ENCODE data around the gene NFE2. TPM values are rescaled to one million over a fixed set of nuclear protein-coding genes. Genes with fewer than 3 reads are reported as not detected.

NFE2 gene
- total RNA-seq, 1 experiment from 2014 or later: 2.4 TPM

- ATAC-seq: no peak
Observed at GRCh38 chr12:54262403-54262925, 38.4 kb downstream of the NFE2 start.

DNA sequence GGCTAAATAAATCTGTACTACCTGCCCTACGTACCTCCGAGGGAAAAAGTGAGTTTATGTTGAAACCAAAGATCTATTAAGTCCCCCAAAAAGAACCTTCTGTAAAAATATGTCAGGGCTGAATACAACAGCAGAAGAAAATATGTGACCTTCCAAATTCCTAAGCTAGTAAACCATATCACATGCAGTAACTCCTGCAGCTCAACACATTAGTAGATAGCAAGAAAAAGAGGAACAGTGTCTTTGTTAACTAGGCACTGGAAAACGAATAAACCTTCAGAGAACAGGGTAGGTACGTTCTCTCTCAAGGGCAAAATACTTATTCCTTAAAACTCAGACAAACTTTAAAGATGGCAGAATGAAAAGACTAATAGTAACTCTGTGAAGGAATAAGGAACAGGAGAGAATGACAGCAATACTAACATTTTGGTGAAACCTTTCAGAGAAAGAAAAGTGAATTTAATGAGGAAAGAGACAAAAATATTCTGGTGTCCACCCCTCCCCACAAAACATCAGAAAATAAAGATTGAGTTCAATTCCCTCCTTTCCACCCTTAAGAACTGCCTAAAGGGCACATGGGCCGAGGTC lies 38.9 kb downstream of the NFE2 start:
- no peak overlapping the region; the same call in 1 of the 2 replicates for H3K4me3 Mint-ChIP-seq
- TF ChIP-seq MYBL2 (CRISPR knock-in tag; IDR thresholded peaks at IDR 0.05) (no peak), SOX15 (CRISPR knock-in tag; IDR thresholded peaks at IDR 0.05) (no peak), STAT6 (CRISPR knock-in tag; conservative IDR thresholded peaks at IDR 0.05; ENCODE audit: low read depth) (no peak), JUN (CRISPR knock-in tag; IDR thresholded peaks at IDR 0.05) (no peak), ZNF317 (CRISPR knock-in tag; IDR thresholded peaks at IDR 0.05; ENCODE audit: borderline replicate concordance, low read depth) (no peak), ESRRA (CRISPR knock-in tag; IDR thresholded peaks at IDR 0.05; ENCODE audit: borderline replicate concordance) (no peak), ZNF396 (CRISPR knock-in tag; IDR thresholded peaks at IDR 0.05; ENCODE audit: borderline replicate concordance) (no peak), ERG (CRISPR knock-in tag; IDR thresholded peaks at IDR 0.05) (no peak), NFATC4 (CRISPR knock-in tag; IDR thresholded peaks at IDR 0.05) (no peak), HMGXB4 (CRISPR knock-in tag; IDR thresholded peaks at IDR 0.05) (no peak), MXD4 (CRISPR knock-in tag; IDR thresholded peaks at IDR 0.05; ENCODE audit: borderline replicate concordance) (no peak), USF1 (CRISPR knock-in tag; IDR thresholded peaks at IDR 0.05) (no peak)
- TF ChIP-seq, protein P1, sequence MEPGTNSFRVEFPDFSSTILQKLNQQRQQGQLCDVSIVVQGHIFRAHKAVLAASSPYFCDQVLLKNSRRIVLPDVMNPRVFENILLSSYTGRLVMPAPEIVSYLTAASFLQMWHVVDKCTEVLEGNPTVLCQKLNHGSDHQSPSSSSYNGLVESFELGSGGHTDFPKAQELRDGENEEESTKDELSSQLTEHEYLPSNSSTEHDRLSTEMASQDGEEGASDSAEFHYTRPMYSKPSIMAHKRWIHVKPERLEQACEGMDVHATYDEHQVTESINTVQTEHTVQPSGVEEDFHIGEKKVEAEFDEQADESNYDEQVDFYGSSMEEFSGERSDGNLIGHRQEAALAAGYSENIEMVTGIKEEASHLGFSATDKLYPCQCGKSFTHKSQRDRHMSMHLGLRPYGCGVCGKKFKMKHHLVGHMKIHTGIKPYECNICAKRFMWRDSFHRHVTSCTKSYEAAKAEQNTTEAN (CRISPR knock-in tag; IDR thresholded peaks at IDR 0.05): no peak
- TF ChIP-seq, protein P2, sequence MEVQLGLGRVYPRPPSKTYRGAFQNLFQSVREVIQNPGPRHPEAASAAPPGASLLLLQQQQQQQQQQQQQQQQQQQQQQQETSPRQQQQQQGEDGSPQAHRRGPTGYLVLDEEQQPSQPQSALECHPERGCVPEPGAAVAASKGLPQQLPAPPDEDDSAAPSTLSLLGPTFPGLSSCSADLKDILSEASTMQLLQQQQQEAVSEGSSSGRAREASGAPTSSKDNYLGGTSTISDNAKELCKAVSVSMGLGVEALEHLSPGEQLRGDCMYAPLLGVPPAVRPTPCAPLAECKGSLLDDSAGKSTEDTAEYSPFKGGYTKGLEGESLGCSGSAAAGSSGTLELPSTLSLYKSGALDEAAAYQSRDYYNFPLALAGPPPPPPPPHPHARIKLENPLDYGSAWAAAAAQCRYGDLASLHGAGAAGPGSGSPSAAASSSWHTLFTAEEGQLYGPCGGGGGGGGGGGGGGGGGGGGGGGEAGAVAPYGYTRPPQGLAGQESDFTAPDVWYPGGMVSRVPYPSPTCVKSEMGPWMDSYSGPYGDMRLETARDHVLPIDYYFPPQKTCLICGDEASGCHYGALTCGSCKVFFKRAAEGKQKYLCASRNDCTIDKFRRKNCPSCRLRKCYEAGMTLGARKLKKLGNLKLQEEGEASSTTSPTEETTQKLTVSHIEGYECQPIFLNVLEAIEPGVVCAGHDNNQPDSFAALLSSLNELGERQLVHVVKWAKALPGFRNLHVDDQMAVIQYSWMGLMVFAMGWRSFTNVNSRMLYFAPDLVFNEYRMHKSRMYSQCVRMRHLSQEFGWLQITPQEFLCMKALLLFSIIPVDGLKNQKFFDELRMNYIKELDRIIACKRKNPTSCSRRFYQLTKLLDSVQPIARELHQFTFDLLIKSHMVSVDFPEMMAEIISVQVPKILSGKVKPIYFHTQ (CRISPR knock-in tag; IDR thresholded peaks at IDR 0.05): no peak
- peak overlapping the region; percentile 94 for H3K27ac Mint-ChIP-seq
- no peak for DNase-seq (ENCODE audit: low spot score)
- ChIA-PET CTCF (interaction anchor here (1.0 to 2.8 kb wide), 5 partner anchors 8 to 63 kb away, joined by 3 to 19 read pairs (median 7); partner anchors contain the start of gene COPZ1), POLR2A (interaction anchor here (1.2 to 6.0 kb wide), 2 partner anchors 10 to 18 kb away, joined by 3 to 105 read pairs; partner anchors contain the start of genes CBX5 and HNRNPA1)
- no peaks in the 10 kb centered on the region for H3K9me3 Mint-ChIP-seq
- peaks cover 9% of the 10 kb centered on the region for H3K36me3 Mint-ChIP-seq
- H3K4me1 Mint-ChIP-seq: peaks cover 74% of the 10 kb centered on the region
- no peaks in the 10 kb centered on the region for H3K27me3 Mint-ChIP-seq (ENCODE audit: low read depth)
- ATAC-seq: no peak

More at GRCh38 chr12:54262403-54262925, 38.4 kb downstream of the NFE2 start:
- no peak for DNase-seq (ENCODE audit: low spot score)
- peaks cover 69% of the 10 kb centered on the region for H3K4me1 Mint-ChIP-seq
- ChIA-PET CTCF (interaction anchor here (0.6 to 2.0 kb wide), 9 partner anchors 8 to 117 kb away, joined by 3 to 15 read pairs (median 4); partner anchors contain the start of genes COPZ1 and NFE2), POLR2A (interaction anchor here (1.2 to 6.0 kb wide), 2 partner anchors 11 to 18 kb away, joined by 3 to 105 read pairs; partner anchors contain the start of genes CBX5 and HNRNPA1)
- H3K27ac Mint-ChIP-seq: peak overlapping the region; percentile 94
- TF ChIP-seq SMAD3 (CRISPR knock-in tag; IDR thresholded peaks at IDR 0.05; ENCODE audit: borderline replicate concordance): no peak
- TF ChIP-seq TEAD4 (CRISPR knock-in tag; IDR thresholded peaks at IDR 0.05): no peak
- TF ChIP-seq NFATC4 (CRISPR knock-in tag; IDR thresholded peaks at IDR 0.05): no peak
- TF ChIP-seq, protein P2 (CRISPR knock-in tag; IDR thresholded peaks at IDR 0.05): no peak
- TF ChIP-seq FOXP1 (CRISPR knock-in tag; IDR thresholded peaks at IDR 0.05; ENCODE audit: borderline replicate concordance): no peak
- peaks cover 4% of the 10 kb centered on the region for H3K36me3 Mint-ChIP-seq
- no peaks in the 10 kb centered on the region for H3K27me3 Mint-ChIP-seq (ENCODE audit: low read depth)
- no peaks in the 10 kb centered on the region for H3K9me3 Mint-ChIP-seq
- H3K4me3 Mint-ChIP-seq: no peak overlapping the region
